Measurements from ENCODE around the gene ZAP70.

Gene ZAP70

GRCh38 chr2:97775074-97775473 lies 61.7 kb downstream of the ZAP70 start:
- DNase-seq (ENCODE audit: low read depth in 1 of 2, low spot score in 1 of 2) = no peak

DNA sequence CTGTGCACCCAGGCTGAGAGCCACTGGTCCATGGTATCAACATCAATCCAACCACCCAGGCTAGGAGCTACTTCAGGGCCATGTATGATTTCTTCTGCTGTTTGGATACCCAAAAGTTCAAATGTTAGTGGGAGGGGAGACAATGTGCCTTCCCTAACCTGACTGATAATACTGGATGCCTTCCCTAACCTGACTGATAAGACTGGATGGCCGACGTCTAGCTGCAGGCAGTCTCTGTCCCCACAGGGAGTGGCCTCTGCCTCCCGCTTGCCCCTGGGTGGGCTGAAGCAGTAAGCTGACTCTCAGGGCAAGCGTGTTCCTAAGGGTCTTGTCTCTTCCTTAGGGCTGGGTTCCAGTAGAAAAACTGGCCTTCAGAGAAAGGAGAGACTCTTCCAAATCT lies 65.8 kb downstream of the ZAP70 start:
- DNase-seq (ENCODE audit: low read depth in 1 of 2, low spot score in 1 of 2) = no peak

DNA sequence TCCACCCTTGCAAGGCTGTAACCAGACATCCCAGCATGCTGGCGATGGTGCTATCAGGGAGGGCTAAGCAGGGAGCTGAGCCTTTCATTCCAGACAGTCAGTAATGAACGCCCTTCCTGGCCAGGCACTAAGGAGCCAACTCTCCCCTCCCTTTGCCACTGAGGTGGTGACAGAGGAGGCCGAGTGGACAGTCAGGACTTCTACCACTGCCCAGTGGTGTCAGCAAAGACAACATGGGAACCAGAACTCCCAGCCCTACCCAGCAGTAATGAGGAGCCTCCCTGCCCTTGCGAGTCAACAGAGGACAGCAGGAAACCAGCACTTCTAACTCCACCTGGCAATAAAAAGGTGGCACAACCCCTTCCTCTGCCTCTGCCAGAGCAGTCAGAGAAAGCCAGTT lies 68.6 kb downstream of the ZAP70 start:
- no peak for DNase-seq (ENCODE audit: low read depth in 1 of 2, low spot score in 1 of 2)

GRCh38 chr2:97784953-97785352 lies 71.6 kb downstream of the ZAP70 start:
- DNase-seq (ENCODE audit: low read depth in 1 of 2, low spot score in 1 of 2) = no peak

GRCh38 chr2:97785818-97786217 lies 72.4 kb downstream of the ZAP70 start:
- no peak for DNase-seq (ENCODE audit: low read depth in 1 of 2, low spot score in 1 of 2)

DNA sequence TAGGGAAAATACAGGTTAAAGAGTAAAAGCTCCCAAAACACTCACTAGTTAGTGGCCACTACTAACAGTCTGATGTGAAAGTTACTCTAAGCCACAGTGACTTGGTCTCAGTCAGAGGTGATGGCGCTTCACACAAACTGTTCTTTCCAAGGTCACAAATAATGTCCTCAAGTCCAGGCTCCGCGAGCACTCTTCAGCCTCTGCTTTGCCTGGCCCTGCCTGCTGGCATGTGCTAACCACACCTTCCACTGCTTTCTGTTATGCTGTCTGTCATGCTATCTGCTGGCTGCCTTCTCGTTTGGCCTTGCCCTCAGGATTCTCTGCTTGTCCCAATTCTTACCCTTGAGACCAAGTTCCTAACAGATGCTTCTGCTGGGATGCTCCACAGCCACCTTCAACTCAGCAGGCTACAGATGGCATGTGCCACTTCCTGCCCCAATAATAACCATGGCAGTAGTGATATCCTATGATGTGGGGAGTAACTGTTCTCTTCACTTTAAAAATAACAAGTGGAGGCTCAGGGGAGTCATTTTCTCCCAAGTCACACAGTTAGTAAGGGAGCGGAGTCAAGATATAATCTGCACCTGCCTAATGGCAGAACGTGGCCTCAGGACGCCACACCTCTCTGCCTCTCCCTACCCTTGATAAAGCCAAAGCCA lies 75.7 kb downstream of the ZAP70 start:
- no peak for DNase-seq (ENCODE audit: low read depth in 1 of 2, low spot score in 1 of 2)

All from stimulated activated CD4-positive, alpha-beta T cell treated with anti-CD3 and anti-CD28 coated beads, Interleukin-15, amount 100 ng/mL, for 1 hour (primary cell).